Loucy (cell line): ENCODE results near the gene ATG13.
A peak's percentile ranks its signal among the peaks of the same experiment; 100 is the strongest.

Source experiments
- H2AFZ ChIP-seq: fragments of 200-600 bp; sonication (generic); 2 replicates; pipeline ENCODE4 v1.6.0; 2016; ENCODE audit warnings: antibody characterized with exemption, mild to moderate bottlenecking, low read length, moderate library complexity
- H3F3A ChIP-seq: fragments of 200-600 bp; 2 replicates; pipeline ENCODE4 v1.6.0; 2016; ENCODE audit warnings: antibody characterized with exemption, low read depth, mild to moderate bottlenecking
- H3K27me3 ChIP-seq: fragments of 200-600 bp; sonication (generic); 2 replicates; pipeline ENCODE4 v1.6.1; 2014; ENCODE audit warnings: low read length, mild to moderate bottlenecking; ENCODE audit not compliant: insufficient read depth, poor library complexity, severe bottlenecking
- H3K36me3 ChIP-seq: fragments of 200-600 bp; sonication (generic); 2 replicates; pipeline ENCODE4 v1.6.1; 2016; ENCODE audit warnings: low read length; ENCODE audit not compliant: insufficient read depth
- H3K4me1 ChIP-seq: fragments of 200-600 bp; sonication (generic); 2 replicates; pipeline ENCODE4 v1.5.1; 2014; ENCODE audit warnings: low read length, mild to moderate bottlenecking; ENCODE audit not compliant: insufficient read depth, poor library complexity, severe bottlenecking
- H3K4me2 ChIP-seq: fragments of 200-600 bp; sonication (generic); 2 replicates; pipeline ENCODE4 v1.6.0; 2014; ENCODE audit warnings: antibody characterized with exemption, low read length, low read depth, mild to moderate bottlenecking; ENCODE audit not compliant: poor library complexity, severe bottlenecking
- H3K4me3 ChIP-seq: fragments of 200-600 bp; sonication (generic); 2 replicates; pipeline ENCODE4 v1.5.1; 2014; ENCODE audit warnings: low read length, mild to moderate bottlenecking, mixed read lengths; ENCODE audit not compliant: poor library complexity, severe bottlenecking
- H3K79me2 ChIP-seq: fragments of 200-600 bp; sonication (generic); 2 replicates; pipeline ENCODE4 v1.6.1; 2014; ENCODE audit warnings: low read length; ENCODE audit not compliant: insufficient read depth
- H3K9ac ChIP-seq: fragments of 200-600 bp; sonication (generic); 2 replicates; pipeline ENCODE4 v1.6.0; 2014; ENCODE audit warnings: mild to moderate bottlenecking, low read depth, low read length, moderate library complexity; ENCODE audit not compliant: poor library complexity, severe bottlenecking
- H3K9me2 ChIP-seq: fragments of 200-600 bp; sonication (generic); replicated peaks from 2 replicates; pipeline ENCODE4 v1.6.1; 2016; ENCODE audit warnings: low read depth, low read length, mixed read lengths
- H3K9me3 ChIP-seq: fragments of 200-600 bp; sonication (generic); 2 replicates; pipeline ENCODE4 v1.6.1; 2014; ENCODE audit warnings: mild to moderate bottlenecking, antibody characterized with exemption, low read length, low read depth; ENCODE audit not compliant: insufficient read depth
- H4K20me1 ChIP-seq: fragments of 200-600 bp; sonication (generic); 2 replicates; pipeline ENCODE4 v1.6.0; 2014; ENCODE audit warnings: antibody characterized with exemption, low read length, mild to moderate bottlenecking; ENCODE audit not compliant: insufficient read depth, poor library complexity, severe bottlenecking
- EZH2phosphoT487 ChIP-seq: fragments of 200-600 bp; IDR thresholded peaks from 2 replicates; pipeline ENCODE4 v1.6.1; 2018; ENCODE audit warnings: antibody characterized with exemption, mild to moderate bottlenecking, moderate library complexity, borderline replicate concordance
- TF ChIP-seq, protein P1 (sequence below): fragments of 200-600 bp; sonication (generic); conservative IDR thresholded peaks from 2 replicates; pipeline ENCODE4 v1.5.1; 2014; ENCODE audit warnings: mild to moderate bottlenecking, antibody characterized with exemption, low read length

Gene ATG13

DNA sequence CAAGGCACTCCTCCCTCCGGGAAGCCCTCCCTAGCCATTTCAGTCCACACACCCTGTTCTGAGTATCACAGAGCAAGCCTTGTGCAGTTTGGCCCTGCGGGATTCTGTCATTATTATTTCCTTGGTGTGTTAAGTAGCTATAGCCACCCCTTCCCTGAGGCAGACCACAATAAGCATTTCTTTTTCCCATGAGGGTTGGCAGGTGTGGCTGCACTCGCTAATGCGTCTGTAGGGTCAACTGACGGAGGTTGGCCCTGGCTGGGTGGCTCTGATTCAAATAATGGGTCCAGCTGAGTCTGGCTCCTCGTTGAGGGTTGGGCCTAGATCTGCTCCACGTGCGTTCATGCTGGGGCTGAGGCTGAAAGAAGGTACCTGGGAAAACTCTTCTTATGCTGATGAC, 106.7 kb downstream of the ATG13 start:
- Histone ChIP-seq H3K4me3 (no peak overlapping the region), H3K9me2 (no peaks in the 10 kb centered on the region), H3K4me1 (peaks cover 8% of the 10 kb centered on the region), H4K20me1 (no peaks in the 10 kb centered on the region), H3K36me3 (no peaks in the 10 kb centered on the region), H3K27me3 (no peaks in the 10 kb centered on the region), H3K4me2 (no peak overlapping the region), H3K79me2 (no peaks in the 10 kb centered on the region), H2AFZ (peak overlapping the region; percentile 61; the same call in 1 of the 2 replicates), H3K9me3 (no peaks in the 10 kb centered on the region), H3K9ac (no peak overlapping the region), H3F3A (no peaks in the 10 kb centered on the region)
- TF ChIP-seq EZH2phosphoT487: no peak
- TF ChIP-seq, protein P1, sequence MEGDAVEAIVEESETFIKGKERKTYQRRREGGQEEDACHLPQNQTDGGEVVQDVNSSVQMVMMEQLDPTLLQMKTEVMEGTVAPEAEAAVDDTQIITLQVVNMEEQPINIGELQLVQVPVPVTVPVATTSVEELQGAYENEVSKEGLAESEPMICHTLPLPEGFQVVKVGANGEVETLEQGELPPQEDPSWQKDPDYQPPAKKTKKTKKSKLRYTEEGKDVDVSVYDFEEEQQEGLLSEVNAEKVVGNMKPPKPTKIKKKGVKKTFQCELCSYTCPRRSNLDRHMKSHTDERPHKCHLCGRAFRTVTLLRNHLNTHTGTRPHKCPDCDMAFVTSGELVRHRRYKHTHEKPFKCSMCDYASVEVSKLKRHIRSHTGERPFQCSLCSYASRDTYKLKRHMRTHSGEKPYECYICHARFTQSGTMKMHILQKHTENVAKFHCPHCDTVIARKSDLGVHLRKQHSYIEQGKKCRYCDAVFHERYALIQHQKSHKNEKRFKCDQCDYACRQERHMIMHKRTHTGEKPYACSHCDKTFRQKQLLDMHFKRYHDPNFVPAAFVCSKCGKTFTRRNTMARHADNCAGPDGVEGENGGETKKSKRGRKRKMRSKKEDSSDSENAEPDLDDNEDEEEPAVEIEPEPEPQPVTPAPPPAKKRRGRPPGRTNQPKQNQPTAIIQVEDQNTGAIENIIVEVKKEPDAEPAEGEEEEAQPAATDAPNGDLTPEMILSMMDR: no peak
